ENCODE results near the gene PRX. TPM values are rescaled to one million over a fixed set of nuclear protein-coding genes. Genes with fewer than 3 reads are reported as not detected.

The PRX gene
- total and polyA plus RNA-seq, 4 donors: 0.03 to 1.0 (median 0.52) TPM

DNA sequence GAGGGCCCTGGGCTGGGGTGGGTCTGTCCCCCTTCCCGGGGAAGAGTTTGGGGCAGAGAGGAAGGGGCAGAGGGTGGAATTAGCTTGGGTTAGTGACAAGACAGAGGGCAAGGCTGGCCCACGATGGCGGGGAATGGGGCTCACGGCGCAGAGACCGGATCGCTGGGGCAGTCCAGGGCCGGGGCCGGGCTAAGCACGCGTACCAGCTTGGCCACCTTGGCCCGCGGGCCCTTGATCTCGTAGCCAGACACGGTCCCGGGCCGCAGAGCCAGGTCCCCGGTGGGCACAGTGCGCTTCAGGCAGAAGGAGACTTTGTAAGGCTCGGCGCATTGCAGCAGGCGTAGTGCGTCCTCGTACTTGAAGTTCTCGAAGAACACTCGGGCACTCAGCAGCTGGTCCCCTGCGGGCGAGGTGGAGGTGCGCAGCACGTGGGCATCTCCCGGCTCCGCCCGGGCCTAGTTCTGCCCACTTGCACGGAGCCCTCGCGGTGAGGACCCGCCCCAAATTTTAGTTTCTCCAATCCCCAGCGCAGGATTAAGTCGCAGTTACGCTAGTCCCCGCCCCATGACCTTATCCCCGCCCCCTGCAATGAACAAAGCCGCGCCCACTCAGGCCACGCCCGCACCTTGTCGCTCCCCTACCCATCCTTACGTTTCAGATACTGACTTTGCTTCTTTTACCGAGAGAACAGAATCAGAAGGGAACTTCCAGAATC is 14.6 kb downstream of the PRX start (continued):
- TF ChIP-seq, protein P1, sequence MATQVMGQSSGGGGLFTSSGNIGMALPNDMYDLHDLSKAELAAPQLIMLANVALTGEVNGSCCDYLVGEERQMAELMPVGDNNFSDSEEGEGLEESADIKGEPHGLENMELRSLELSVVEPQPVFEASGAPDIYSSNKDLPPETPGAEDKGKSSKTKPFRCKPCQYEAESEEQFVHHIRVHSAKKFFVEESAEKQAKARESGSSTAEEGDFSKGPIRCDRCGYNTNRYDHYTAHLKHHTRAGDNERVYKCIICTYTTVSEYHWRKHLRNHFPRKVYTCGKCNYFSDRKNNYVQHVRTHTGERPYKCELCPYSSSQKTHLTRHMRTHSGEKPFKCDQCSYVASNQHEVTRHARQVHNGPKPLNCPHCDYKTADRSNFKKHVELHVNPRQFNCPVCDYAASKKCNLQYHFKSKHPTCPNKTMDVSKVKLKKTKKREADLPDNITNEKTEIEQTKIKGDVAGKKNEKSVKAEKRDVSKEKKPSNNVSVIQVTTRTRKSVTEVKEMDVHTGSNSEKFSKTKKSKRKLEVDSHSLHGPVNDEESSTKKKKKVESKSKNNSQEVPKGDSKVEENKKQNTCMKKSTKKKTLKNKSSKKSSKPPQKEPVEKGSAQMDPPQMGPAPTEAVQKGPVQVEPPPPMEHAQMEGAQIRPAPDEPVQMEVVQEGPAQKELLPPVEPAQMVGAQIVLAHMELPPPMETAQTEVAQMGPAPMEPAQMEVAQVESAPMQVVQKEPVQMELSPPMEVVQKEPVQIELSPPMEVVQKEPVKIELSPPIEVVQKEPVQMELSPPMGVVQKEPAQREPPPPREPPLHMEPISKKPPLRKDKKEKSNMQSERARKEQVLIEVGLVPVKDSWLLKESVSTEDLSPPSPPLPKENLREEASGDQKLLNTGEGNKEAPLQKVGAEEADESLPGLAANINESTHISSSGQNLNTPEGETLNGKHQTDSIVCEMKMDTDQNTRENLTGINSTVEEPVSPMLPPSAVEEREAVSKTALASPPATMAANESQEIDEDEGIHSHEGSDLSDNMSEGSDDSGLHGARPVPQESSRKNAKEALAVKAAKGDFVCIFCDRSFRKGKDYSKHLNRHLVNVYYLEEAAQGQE (IDR thresholded peaks at IDR 0.05): no peak

DNA sequence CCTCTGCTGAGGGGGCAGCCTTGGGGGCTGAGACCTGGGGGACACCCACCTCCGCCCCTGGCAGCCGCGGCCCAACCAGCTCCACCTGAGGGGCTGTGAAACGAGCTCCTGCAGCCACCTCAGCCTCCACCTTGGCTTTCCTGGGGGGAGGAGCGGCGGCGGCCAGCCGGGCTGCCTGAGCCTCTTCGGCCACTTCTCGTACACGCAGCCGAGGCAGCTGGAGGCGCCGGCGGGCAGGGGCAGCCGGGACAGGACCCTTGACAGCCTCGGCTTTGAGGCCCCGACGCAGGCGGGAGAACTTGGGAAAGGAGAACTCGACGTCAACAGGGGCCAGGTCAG is 15.6 kb downstream of the PRX start:
- no peak overlapping the region for H3K9ac ChIP-seq (ENCODE audit: low read depth in 1 of 2, low read length in 2 of 2)
- H3K36me3 ChIP-seq (ENCODE audit: control insufficient read depth in 4 of 4, insufficient read depth in 3 of 4, low read depth in 1 of 4, low read length in 3 of 4): no peaks in the 10 kb centered on the region
- H3K9me3 ChIP-seq (ENCODE audit: control insufficient read depth in 4 of 4, low read length in 3 of 4): no peaks in the 10 kb centered on the region
- DNase-seq (ENCODE audit: low spot score): no peak
- H3K27ac ChIP-seq (ENCODE audit: low read depth in 1 of 2, low read length in 2 of 2): no peak overlapping the region
- no peaks in the 10 kb centered on the region for H3K4me1 ChIP-seq (ENCODE audit: control insufficient read depth in 4 of 4, insufficient read depth in 4 of 4, low read length in 3 of 4)
- H3K4me3 ChIP-seq (ENCODE audit: low read depth in 1 of 3, low read length in 3 of 3): no peak overlapping the region
- WGBS: 96% methylated on average over 22 of the region's 22 CpGs
- no peaks in the 10 kb centered on the region for H3K27me3 ChIP-seq (ENCODE audit: control insufficient read depth in 4 of 4, insufficient read depth in 4 of 4, low read length in 3 of 4)
- TF ChIP-seq RAD21 (IDR thresholded peaks at IDR 0.05) (no peak), FOXA2 (IDR thresholded peaks at IDR 0.05) (no peak), JUND (IDR thresholded peaks at IDR 0.05) (no peak)
- TF ChIP-seq, protein P2, sequence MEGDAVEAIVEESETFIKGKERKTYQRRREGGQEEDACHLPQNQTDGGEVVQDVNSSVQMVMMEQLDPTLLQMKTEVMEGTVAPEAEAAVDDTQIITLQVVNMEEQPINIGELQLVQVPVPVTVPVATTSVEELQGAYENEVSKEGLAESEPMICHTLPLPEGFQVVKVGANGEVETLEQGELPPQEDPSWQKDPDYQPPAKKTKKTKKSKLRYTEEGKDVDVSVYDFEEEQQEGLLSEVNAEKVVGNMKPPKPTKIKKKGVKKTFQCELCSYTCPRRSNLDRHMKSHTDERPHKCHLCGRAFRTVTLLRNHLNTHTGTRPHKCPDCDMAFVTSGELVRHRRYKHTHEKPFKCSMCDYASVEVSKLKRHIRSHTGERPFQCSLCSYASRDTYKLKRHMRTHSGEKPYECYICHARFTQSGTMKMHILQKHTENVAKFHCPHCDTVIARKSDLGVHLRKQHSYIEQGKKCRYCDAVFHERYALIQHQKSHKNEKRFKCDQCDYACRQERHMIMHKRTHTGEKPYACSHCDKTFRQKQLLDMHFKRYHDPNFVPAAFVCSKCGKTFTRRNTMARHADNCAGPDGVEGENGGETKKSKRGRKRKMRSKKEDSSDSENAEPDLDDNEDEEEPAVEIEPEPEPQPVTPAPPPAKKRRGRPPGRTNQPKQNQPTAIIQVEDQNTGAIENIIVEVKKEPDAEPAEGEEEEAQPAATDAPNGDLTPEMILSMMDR (IDR thresholded peaks at IDR 0.05; ENCODE audit: low read depth, low read length, missing input control): no peak

DNA sequence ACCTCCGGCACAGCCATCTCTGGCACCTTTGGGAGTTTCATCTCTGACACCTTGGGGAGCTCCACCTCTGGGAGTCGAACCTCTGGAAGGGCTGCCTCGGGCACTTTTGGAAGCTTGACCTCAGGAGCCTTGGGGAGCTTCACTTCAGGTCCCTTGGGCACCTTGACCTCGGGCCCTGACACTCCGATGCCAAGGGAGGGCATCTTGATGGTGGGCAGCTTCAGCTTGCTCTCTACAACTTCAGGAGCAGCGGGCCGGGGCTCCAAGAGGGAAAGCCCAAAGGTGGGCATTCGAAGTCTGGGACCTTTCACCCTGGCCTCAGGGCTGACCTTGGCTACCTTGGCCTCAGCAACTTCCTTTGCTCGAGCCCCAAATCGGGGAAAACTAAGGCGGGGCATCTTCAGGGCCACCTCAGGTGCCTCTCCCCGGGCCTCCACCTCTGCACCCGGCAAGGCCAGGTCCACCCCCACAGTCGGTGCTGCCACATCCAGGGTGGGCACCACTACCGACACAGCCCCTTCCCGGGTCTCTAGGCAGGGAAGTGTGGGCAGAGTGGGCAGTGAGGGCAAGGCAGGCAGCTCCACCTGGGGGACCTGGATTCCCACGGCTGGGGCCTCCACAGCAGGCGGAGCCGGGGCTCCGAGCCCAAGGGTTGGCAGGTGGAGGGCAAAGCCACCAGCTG is 16.2 kb downstream of the PRX start:
- no peak for DNase-seq (ENCODE audit: low spot score)
- WGBS: 90% methylated on average over 20 of the region's 20 CpGs
- H3K27ac ChIP-seq (ENCODE audit: low read depth in 1 of 2, low read length in 2 of 2): no peak overlapping the region
- no peaks in the 10 kb centered on the region for H3K27me3 ChIP-seq (ENCODE audit: control insufficient read depth in 4 of 4, insufficient read depth in 4 of 4, low read length in 3 of 4)
- H3K4me3 ChIP-seq (ENCODE audit: low read depth in 1 of 3, low read length in 3 of 3): no peak overlapping the region
- TF ChIP-seq FOXA1 (IDR thresholded peaks at IDR 0.05): no peak
- TF ChIP-seq, protein P2 (IDR thresholded peaks at IDR 0.05; ENCODE audit: low read depth, low read length, missing input control): no peak
- H3K4me1 ChIP-seq (ENCODE audit: control insufficient read depth in 4 of 4, insufficient read depth in 4 of 4, low read length in 3 of 4): no peaks in the 10 kb centered on the region
- H3K9me3 ChIP-seq (ENCODE audit: control insufficient read depth in 4 of 4, low read length in 3 of 4): no peaks in the 10 kb centered on the region
- no peaks in the 10 kb centered on the region for H3K36me3 ChIP-seq (ENCODE audit: control insufficient read depth in 4 of 4, insufficient read depth in 3 of 4, low read depth in 1 of 4, low read length in 3 of 4)
- H3K9ac ChIP-seq (ENCODE audit: low read depth in 1 of 2, low read length in 2 of 2): no peak overlapping the region
